SK-N-MC (cell line): ENCODE measurements around the gene VASP.

ENCODE experiments used
- EZH2 ChIP-seq: fragments of 200-600 bp; sonication (generic); IDR thresholded peaks from one replicate; pipeline ENCODE4 v1.6.1; 2017; ENCODE audit warnings: antibody characterized with exemption
- FOXP2 ChIP-seq: optimal IDR thresholded peaks from 2 replicates; pipeline ENCODE3; 2011; ENCODE audit warnings: mild to moderate bottlenecking, moderate library complexity; ENCODE audit not compliant: insufficient read depth; ENCODE audit errors: extremely low read length, control extremely low read depth
- POLR2AphosphoS5 ChIP-seq: IDR thresholded peaks from 2 replicates; pipeline ENCODE4 v1.6.1; 2012; ENCODE audit warnings: mild to moderate bottlenecking, low read depth, low read length, borderline replicate concordance

- no peak for TF ChIP-seq EZH2
- no peak for TF ChIP-seq POLR2AphosphoS5
- no peak for TF ChIP-seq FOXP2
These were observed 52.8 kb downstream of the VASP start for GRCh38 chr19:45560038-45560437.
